Neural crest cell (in vitro differentiated cells): ENCODE data around the gene PAQR7. TPM values are rescaled to one million over a fixed set of nuclear protein-coding genes. Genes with fewer than 3 reads are reported as not detected.

ENCODE experiments used
- DNase-seq: peaks from one replicate; pipeline ENCODE4 v3.0.0; 2021; ENCODE audit warnings: low read depth, mixed read lengths, low spot score
- H3K27ac Mint-ChIP-seq: one replicate; pipeline ENCODE4 v1.8.0; 2021; ENCODE audit warnings: mild to moderate bottlenecking, mixed read lengths; ENCODE audit not compliant: unreplicated experiment
- H3K27me3 Mint-ChIP-seq: 2 replicates; pipeline ENCODE4 v1.8.0; 2021; ENCODE audit warnings: low read depth, mild to moderate bottlenecking, mixed read lengths
- H3K36me3 Mint-ChIP-seq: 2 replicates; pipeline ENCODE4 v1.8.0; 2021; ENCODE audit warnings: low read depth, mild to moderate bottlenecking, mixed read lengths
- H3K4me1 Mint-ChIP-seq: 2 replicates; pipeline ENCODE4 v1.8.0; 2021; ENCODE audit warnings: mixed read lengths
- H3K4me3 Mint-ChIP-seq: one replicate; pipeline ENCODE4 v1.8.0; 2021; ENCODE audit warnings: mild to moderate bottlenecking, mixed read lengths
- H3K9me3 Mint-ChIP-seq: 2 replicates; pipeline ENCODE4 v1.8.0; 2021; ENCODE audit warnings: mixed read lengths
- CTCF ChIP-seq: fragments of 200-600 bp; sonication (generic); conservative IDR thresholded peaks from 2 replicates; pipeline ENCODE4 v1.5.0; 2021; ENCODE audit warnings: antibody characterized with exemption, mild to moderate bottlenecking
- total RNA-seq: library from RNA; stranded (reverse); gene quantifications from 2 replicates; pipeline ENCODE4 v1.2.1, GENCODE V29; 2021

PAQR7 gene
- total RNA-seq, 1 donor from 2014 or later, result 12.7 TPM

DNA sequence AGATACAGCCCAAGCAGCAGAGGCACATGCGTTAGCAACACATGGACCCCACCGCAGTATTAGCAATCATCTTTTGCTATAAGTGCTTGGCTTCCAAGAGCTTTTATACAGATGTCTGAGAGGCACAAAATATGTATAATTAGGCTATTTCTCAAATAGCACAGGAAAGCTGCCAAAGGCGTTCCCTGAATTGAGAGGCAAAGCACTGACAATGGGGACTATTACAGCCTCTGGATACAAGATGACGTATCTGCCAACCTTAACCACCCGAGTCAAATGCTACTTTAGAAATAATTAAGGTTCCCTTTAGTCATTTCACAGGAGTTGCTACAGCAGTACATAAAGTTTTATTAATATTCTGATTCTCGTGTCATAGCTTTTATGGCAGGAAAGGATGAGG lies 24.3 kb upstream of the PAQR7 start:
- Mint-ChIP-seq H3K27me3 (no peaks in the 10 kb centered on the region), H3K27ac (no peak overlapping the region), H3K4me3 (peak overlapping the region; percentile 49), H3K9me3 (no peaks in the 10 kb centered on the region), H3K36me3 (peaks cover 39% of the 10 kb centered on the region), H3K4me1 (peaks cover 75% of the 10 kb centered on the region)
- TF ChIP-seq CTCF, result no peak
- DNase-seq, result no peak

GRCh38 chr1:25898223-25899015 lies 22.9 kb upstream of the PAQR7 start:
- H3K36me3 Mint-ChIP-seq, result peaks cover 34% of the 10 kb centered on the region
- no peaks in the 10 kb centered on the region for H3K27me3 Mint-ChIP-seq
- peaks cover 63% of the 10 kb centered on the region for H3K4me1 Mint-ChIP-seq
- H3K4me3 Mint-ChIP-seq, result peak overlapping the region; percentile 14
- DNase-seq, result no peak
- no peaks in the 10 kb centered on the region for H3K9me3 Mint-ChIP-seq
- TF ChIP-seq CTCF, result no peak
- H3K27ac Mint-ChIP-seq, result peak overlapping the region; percentile 88

DNA sequence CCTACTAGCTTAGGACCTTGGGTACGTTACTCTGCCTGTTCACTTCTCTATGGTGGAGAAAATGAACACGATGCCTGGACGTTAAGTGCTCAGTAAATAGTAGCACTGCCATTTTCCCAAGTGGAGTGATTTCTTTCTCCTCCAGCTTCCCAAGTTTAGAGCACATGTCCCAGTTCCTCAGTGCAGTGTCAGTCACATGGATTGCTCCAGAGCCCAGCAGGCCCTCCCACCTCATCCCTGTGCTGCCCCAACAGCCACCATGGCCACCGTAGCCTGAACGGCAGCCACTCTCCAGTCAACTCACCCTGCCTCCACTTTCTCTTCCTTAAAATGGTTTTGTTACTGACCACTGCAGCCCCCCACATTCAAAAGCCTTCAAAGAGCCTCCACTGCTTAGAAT lies 22.2 kb upstream of the PAQR7 start:
- Mint-ChIP-seq H3K9me3 (no peaks in the 10 kb centered on the region), H3K27ac (peak overlapping the region; percentile 88), H3K4me3 (peak overlapping the region; percentile 51), H3K27me3 (no peaks in the 10 kb centered on the region), H3K36me3 (peaks cover 34% of the 10 kb centered on the region), H3K4me1 (peaks cover 56% of the 10 kb centered on the region)
- no peak for DNase-seq
- TF ChIP-seq CTCF, result no peak

DNA sequence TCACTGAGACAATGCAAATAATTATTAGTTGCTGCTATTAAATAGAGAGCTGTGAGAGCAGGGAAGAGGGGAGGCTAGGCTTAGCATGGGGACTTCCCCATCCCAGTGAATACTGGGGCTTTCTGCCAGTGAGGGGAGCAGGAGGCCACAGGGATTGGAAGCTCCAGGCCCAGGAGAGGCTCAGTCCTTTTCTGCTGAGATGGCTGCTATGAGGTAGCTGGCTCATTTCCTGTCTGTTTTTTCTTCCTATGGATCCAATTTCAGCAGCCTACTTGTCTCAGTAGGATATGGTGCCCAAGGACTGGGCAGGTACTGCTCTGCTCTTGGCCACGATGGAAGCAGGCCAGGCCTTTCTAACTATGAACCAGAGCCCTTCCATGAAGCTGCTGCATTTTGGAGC lies 20.8 kb upstream of the PAQR7 start:
- Mint-ChIP-seq H3K4me3 (peak overlapping the region; percentile 50), H3K9me3 (no peaks in the 10 kb centered on the region), H3K27me3 (no peaks in the 10 kb centered on the region), H3K36me3 (peaks cover 26% of the 10 kb centered on the region), H3K4me1 (peaks cover 52% of the 10 kb centered on the region), H3K27ac (peak overlapping the region; percentile 3)
- TF ChIP-seq CTCF, result no peak
- DNase-seq, result no peak

- H3K4me3 Mint-ChIP-seq, result peak overlapping the region; percentile 50
Measured at GRCh38 chr1:25895365-25895990, 20.0 kb upstream of the PAQR7 start.

More at GRCh38 chr1:25895365-25895990, 20.0 kb upstream of the PAQR7 start:
- peak; percentile 94 for DNase-seq
- peaks cover 45% of the 10 kb centered on the region for H3K4me1 Mint-ChIP-seq
- H3K27me3 Mint-ChIP-seq, result no peaks in the 10 kb centered on the region
- peak overlapping the region; percentile 3 for H3K27ac Mint-ChIP-seq
- H3K36me3 Mint-ChIP-seq, result peaks cover 19% of the 10 kb centered on the region
- H3K9me3 Mint-ChIP-seq, result no peaks in the 10 kb centered on the region
- peak; percentile 99 for TF ChIP-seq CTCF
